ENCODE measurements around the gene RSRC1.

RSRC1 gene

DNA sequence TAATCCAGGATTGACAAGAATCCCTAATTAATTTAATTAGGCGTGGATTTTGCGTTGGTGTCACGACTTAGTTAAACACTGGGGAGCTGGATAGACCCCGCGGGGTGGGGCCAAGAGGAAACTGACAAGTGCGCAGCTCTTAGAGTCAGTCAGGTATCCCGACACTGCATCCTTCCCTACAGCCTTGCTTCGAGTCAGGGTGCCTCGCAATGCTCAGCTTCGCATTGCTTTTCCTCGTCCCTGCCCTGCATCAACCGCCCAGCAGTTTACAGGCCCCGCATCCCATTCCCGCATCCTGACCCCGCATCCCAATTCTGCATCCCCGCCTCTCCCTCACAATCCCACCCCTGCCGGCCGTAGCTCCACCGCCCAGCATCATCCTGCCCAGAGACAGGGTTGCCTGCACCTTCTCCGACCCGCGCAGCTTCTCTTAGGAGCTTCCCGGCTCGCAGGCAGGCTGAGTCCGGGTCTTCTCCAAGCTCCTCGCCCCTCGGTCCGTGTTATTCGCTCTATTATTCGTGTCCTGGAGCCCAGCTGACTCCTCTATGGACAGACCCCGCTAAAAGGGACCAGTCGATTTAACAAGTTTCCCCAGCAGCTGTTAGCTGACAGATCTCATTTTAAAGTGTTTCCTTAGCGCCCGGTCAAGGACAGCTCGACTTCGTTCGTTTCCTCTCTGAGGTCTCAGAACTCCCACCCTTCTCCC lies 3.0 kb upstream of the RSRC1 start:
- ATAC-seq = peak; percentile 51
- TF ChIP-seq ZNF70 (CRISPR knock-in tag; IDR thresholded peaks at IDR 0.05) = no peak
- TF ChIP-seq, protein P1, sequence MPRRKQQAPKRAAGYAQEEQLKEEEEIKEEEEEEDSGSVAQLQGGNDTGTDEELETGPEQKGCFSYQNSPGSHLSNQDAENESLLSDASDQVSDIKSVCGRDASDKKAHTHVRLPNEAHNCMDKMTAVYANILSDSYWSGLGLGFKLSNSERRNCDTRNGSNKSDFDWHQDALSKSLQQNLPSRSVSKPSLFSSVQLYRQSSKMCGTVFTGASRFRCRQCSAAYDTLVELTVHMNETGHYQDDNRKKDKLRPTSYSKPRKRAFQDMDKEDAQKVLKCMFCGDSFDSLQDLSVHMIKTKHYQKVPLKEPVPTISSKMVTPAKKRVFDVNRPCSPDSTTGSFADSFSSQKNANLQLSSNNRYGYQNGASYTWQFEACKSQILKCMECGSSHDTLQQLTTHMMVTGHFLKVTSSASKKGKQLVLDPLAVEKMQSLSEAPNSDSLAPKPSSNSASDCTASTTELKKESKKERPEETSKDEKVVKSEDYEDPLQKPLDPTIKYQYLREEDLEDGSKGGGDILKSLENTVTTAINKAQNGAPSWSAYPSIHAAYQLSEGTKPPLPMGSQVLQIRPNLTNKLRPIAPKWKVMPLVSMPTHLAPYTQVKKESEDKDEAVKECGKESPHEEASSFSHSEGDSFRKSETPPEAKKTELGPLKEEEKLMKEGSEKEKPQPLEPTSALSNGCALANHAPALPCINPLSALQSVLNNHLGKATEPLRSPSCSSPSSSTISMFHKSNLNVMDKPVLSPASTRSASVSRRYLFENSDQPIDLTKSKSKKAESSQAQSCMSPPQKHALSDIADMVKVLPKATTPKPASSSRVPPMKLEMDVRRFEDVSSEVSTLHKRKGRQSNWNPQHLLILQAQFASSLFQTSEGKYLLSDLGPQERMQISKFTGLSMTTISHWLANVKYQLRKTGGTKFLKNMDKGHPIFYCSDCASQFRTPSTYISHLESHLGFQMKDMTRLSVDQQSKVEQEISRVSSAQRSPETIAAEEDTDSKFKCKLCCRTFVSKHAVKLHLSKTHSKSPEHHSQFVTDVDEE (CRISPR knock-in tag; IDR thresholded peaks at IDR 0.05) = 0 out of 2 replicates have a peak, but pooled peaks have one; percentile 18
- TF ChIP-seq, protein P2, sequence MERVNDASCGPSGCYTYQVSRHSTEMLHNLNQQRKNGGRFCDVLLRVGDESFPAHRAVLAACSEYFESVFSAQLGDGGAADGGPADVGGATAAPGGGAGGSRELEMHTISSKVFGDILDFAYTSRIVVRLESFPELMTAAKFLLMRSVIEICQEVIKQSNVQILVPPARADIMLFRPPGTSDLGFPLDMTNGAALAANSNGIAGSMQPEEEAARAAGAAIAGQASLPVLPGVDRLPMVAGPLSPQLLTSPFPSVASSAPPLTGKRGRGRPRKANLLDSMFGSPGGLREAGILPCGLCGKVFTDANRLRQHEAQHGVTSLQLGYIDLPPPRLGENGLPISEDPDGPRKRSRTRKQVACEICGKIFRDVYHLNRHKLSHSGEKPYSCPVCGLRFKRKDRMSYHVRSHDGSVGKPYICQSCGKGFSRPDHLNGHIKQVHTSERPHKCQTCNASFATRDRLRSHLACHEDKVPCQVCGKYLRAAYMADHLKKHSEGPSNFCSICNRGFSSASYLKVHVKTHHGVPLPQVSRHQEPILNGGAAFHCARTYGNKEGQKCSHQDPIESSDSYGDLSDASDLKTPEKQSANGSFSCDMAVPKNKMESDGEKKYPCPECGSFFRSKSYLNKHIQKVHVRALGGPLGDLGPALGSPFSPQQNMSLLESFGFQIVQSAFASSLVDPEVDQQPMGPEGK (CRISPR knock-in tag; IDR thresholded peaks at IDR 0.05; ENCODE audit: borderline replicate concordance) = no peak
- TF ChIP-seq ARNTL (CRISPR knock-in tag; IDR thresholded peaks at IDR 0.05; ENCODE audit: borderline replicate concordance, low read depth) = no peak
- TF ChIP-seq ZFP30 (CRISPR knock-in tag; IDR thresholded peaks at IDR 0.05) = no peak

DNA sequence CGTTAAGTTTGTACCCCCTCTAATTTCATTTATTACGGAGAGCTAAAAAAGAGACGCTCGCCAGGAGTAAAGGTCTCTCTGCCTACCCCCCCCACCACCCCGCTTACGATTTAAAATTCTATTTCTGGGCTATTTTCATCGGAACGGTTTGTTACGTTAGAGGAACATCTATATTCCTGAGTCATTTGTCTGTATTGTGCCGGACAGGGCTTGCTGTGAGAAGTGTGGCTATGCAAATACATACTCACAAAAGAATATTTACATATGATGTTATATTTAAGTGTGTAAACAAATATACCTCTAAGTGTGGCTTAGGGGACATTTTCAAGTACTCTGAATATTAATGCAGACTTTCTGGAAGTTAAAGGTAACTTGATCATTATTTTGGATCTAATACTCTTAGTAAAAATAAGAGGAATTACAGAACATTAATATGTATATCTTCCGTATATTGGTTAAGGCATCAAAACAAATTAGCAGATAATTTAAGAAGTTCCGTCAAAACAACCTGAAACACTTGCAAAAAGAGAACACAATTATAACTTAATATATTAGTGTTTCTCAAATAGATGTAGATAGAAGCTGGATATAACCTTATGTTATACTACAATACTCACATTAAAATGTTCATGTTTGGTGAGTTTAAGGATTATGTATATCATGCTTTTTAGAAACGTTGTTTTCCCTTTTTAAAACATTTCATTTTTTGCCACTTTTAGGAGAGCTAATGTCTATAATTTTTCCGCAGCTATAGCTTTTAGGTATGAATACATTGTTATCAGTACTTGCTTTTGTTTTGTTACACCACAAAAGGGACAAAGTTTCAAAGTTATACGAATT lies 2.1 kb upstream of the RSRC1 start:
- TF ChIP-seq CSDC2 (CRISPR knock-in tag; IDR thresholded peaks at IDR 0.05) = no peak
- no peak for TF ChIP-seq BACH2 (CRISPR knock-in tag; IDR thresholded peaks at IDR 0.05; ENCODE audit: borderline replicate concordance)
- TF ChIP-seq, protein P3, sequence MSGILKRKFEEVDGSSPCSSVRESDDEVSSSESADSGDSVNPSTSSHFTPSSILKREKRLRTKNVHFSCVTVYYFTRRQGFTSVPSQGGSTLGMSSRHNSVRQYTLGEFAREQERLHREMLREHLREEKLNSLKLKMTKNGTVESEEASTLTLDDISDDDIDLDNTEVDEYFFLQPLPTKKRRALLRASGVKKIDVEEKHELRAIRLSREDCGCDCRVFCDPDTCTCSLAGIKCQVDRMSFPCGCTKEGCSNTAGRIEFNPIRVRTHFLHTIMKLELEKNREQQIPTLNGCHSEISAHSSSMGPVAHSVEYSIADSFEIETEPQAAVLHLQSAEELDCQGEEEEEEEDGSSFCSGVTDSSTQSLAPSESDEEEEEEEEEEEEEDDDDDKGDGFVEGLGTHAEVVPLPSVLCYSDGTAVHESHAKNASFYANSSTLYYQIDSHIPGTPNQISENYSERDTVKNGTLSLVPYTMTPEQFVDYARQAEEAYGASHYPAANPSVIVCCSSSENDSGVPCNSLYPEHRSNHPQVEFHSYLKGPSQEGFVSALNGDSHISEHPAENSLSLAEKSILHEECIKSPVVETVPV (CRISPR knock-in tag; IDR thresholded peaks at IDR 0.05) = no peak
- TF ChIP-seq, protein P4, sequence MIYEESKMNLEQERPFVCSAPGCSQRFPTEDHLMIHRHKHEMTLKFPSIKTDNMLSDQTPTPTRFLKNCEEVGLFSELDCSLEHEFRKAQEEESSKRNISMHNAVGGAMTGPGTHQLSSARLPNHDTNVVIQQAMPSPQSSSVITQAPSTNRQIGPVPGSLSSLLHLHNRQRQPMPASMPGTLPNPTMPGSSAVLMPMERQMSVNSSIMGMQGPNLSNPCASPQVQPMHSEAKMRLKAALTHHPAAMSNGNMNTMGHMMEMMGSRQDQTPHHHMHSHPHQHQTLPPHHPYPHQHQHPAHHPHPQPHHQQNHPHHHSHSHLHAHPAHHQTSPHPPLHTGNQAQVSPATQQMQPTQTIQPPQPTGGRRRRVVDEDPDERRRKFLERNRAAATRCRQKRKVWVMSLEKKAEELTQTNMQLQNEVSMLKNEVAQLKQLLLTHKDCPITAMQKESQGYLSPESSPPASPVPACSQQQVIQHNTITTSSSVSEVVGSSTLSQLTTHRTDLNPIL (CRISPR knock-in tag; IDR thresholded peaks at IDR 0.05; ENCODE audit: low read depth) = no peak
- TF ChIP-seq ZNF70 (CRISPR knock-in tag; IDR thresholded peaks at IDR 0.05) = no peak
- no peak for TF ChIP-seq ZNF8 (CRISPR knock-in tag; IDR thresholded peaks at IDR 0.05)
- no peak for TF ChIP-seq ZFP3 (CRISPR knock-in tag; IDR thresholded peaks at IDR 0.05)
- TF ChIP-seq ZFP30 (CRISPR knock-in tag; IDR thresholded peaks at IDR 0.05) = no peak
- no peak for TF ChIP-seq RARB (CRISPR knock-in tag; IDR thresholded peaks at IDR 0.05)
- no peak for TF ChIP-seq ISL1 (CRISPR knock-in tag; IDR thresholded peaks at IDR 0.05)
- no peak for ATAC-seq

DNA sequence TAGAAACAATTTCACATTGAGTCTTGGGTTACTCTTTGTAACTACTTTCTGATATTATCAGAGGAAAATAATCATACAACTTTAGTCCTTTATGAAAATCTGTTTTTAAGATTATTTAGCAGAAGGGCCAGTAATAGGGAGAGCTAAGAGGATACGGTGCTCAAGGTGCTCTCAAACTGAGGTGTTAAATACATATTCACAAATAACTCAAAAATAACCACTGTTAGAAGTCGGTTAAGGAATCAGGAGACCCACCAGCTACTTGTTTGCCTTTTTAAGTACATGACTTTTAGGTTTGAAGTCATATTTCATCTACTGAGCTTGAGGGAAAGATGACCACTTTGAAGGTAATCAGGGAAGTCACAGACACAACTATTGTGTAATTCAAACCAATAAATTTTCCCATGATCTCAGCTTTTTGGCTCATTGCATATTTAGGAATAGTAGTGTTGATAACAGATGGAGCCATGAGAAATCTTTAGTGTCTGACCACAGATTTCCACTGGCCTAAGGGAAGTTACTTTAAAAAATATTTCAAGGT lies 1.4 kb upstream of the RSRC1 start:
- TF ChIP-seq, protein P3 (CRISPR knock-in tag; IDR thresholded peaks at IDR 0.05) = no peak
- TF ChIP-seq, protein P4 (CRISPR knock-in tag; IDR thresholded peaks at IDR 0.05; ENCODE audit: low read depth) = no peak
- TF ChIP-seq TCF4 (CRISPR knock-in tag; IDR thresholded peaks at IDR 0.05; ENCODE audit: borderline replicate concordance) = no peak
- no peak for TF ChIP-seq ISL1 (CRISPR knock-in tag; IDR thresholded peaks at IDR 0.05)
- TF ChIP-seq ARNTL (CRISPR knock-in tag; IDR thresholded peaks at IDR 0.05; ENCODE audit: borderline replicate concordance, low read depth) = no peak
- no peak for TF ChIP-seq PPARA (CRISPR knock-in tag; IDR thresholded peaks at IDR 0.05; ENCODE audit: borderline replicate concordance)
- TF ChIP-seq CSDC2 (CRISPR knock-in tag; IDR thresholded peaks at IDR 0.05) = no peak
- TF ChIP-seq RARB (CRISPR knock-in tag; IDR thresholded peaks at IDR 0.05) = no peak
- ATAC-seq = no peak

Measured in SK-N-SH treated with all-trans-retinoic acid at 6 μM for 48 hours (cell line).